ENCODE measurements around the gene PIKFYVE.
"Not testable (repeated sequence)": the region's sequence is repeated elsewhere in the genome, so short reads cannot be mapped to it uniquely, and the experiment has no call there.

Gene PIKFYVE

DNA sequence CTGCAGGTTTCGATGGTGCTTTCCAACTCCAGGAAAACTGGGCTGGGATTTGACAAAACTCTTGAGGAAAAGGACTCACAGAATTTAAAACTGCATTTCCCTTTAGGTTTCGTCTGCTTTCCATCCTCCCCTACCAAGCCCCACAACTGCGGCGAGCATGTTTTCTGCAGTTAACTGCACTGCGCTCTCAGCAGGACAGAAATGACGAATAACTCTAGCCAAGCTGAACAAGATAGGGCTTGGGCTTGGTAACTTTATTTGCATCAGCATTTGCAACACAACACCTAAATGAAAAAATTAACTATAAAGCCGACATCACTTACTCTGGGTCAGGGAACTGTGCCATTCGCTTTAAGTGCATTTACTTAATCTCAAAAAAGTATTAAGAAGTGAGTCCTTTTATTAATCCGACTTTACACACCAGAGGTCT is 669 bp upstream of the PIKFYVE start:
- DNase-seq (ENCODE audit: low spot score in 2 of 2): peak in 1 of 2 donors; percentile 44
- Mint-ChIP-seq H3K4me3 (peak overlapping the region; percentile 96), H3K27ac (ENCODE audit: low read depth) (peak overlapping the region; percentile 95), H3K27me3 (no peaks in the 10 kb centered on the region), H3K36me3 (ENCODE audit: insufficient read depth) (peaks cover 11% of the 10 kb centered on the region), H3K9me3 (no peaks in the 10 kb centered on the region), H3K4me1 (peaks cover 36% of the 10 kb centered on the region)
- peak; percentile 68 for ATAC-seq (replicated peaks; ENCODE audit: extremely low read depth, poor library complexity, severe bottlenecking)

DNA sequence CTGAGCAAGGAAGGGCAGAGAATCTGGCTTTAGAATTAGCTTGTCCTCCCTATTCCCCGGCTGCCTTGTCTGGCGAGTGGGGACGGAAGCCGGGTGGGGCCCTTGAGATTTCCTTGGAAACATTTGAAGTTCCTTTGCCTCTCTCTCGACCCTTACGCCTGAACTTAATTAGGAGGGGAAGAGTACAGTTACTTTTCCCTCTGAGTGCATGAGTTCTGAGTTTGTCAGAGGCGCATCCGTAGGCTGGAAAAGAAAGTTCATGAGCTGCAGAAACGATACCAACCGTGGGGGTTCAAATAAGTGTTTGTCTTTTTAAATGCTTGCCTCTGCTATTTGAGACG is 468 bp downstream of the PIKFYVE start:
- no peak for DNase-seq (ENCODE audit: low spot score in 2 of 2)

DNA sequence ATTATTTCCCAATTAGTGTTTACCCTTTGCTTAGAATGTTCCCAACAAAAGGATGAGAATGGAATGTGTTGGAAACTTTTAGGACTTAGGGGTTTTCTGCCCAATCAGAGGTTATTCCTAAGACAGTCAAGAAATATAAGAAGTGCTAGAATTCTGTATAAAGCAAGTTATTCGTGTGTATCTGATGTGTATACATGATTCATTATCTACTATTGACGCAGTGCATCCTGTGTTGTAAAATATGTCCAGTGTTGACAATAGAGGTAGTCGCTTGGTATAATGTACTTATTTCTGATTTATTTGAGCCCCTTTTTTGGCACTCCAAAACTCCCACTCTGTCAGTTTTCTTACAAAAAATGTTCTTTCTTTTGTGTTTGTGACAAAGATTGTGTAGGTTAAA is 881 bp downstream of the PIKFYVE start:
- no peak for DNase-seq (ENCODE audit: low spot score in 2 of 2)
- peak overlapping the region; percentile 95 for H3K27ac Mint-ChIP-seq (ENCODE audit: low read depth)
- H3K4me1 Mint-ChIP-seq: peaks cover 46% of the 10 kb centered on the region
- ATAC-seq (replicated peaks; ENCODE audit: extremely low read depth, poor library complexity, severe bottlenecking): no peak
- no peaks in the 10 kb centered on the region for H3K9me3 Mint-ChIP-seq
- H3K27me3 Mint-ChIP-seq: no peaks in the 10 kb centered on the region
- peak overlapping the region; percentile 96 for H3K4me3 Mint-ChIP-seq
- peaks cover 19% of the 10 kb centered on the region for H3K36me3 Mint-ChIP-seq (ENCODE audit: insufficient read depth)

More for the DNA sequence above, 468 bp downstream of the PIKFYVE start:
- peak; percentile 17 for ATAC-seq (replicated peaks; ENCODE audit: extremely low read depth, poor library complexity, severe bottlenecking)
- Mint-ChIP-seq H3K27me3 (no peaks in the 10 kb centered on the region), H3K9me3 (no peaks in the 10 kb centered on the region), H3K36me3 (ENCODE audit: insufficient read depth) (peaks cover 15% of the 10 kb centered on the region), H3K4me1 (peaks cover 44% of the 10 kb centered on the region), H3K4me3 (peak overlapping the region; percentile 96), H3K27ac (ENCODE audit: low read depth) (peak overlapping the region; percentile 95)

DNA sequence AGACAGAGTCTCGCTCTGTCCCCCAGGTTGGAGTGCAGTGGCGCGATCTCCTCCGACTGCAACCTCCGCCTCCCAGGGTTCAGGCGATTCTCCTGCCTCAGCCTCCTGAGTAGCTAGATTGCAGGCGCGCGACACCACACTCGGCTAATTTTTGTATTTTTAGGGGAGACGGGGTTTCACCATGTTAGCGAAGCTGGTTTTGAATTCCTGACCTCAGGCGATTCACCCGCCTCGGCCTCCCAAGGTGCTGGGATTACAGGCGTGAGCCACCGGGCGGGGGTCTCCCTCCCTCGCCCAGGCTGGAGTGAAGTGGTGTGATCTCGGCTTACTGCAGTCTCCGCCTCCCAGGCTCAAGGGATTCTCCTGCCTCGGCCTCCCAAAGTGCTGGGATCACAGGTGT is 1.5 kb downstream of the PIKFYVE start:
- peaks cover 22% of the 10 kb centered on the region for H3K36me3 Mint-ChIP-seq (ENCODE audit: insufficient read depth)
- H3K4me1 Mint-ChIP-seq: peaks cover 46% of the 10 kb centered on the region
- H3K27ac Mint-ChIP-seq (ENCODE audit: low read depth): peak overlapping the region; percentile 95
- not testable (repeated sequence) for H3K9me3 Mint-ChIP-seq; DNase-seq (ENCODE audit: low spot score in 2 of 2); H3K27me3 Mint-ChIP-seq; ATAC-seq (replicated peaks; ENCODE audit: extremely low read depth, poor library complexity, severe bottlenecking)
- peak overlapping the region; percentile 96 for H3K4me3 Mint-ChIP-seq

DNA sequence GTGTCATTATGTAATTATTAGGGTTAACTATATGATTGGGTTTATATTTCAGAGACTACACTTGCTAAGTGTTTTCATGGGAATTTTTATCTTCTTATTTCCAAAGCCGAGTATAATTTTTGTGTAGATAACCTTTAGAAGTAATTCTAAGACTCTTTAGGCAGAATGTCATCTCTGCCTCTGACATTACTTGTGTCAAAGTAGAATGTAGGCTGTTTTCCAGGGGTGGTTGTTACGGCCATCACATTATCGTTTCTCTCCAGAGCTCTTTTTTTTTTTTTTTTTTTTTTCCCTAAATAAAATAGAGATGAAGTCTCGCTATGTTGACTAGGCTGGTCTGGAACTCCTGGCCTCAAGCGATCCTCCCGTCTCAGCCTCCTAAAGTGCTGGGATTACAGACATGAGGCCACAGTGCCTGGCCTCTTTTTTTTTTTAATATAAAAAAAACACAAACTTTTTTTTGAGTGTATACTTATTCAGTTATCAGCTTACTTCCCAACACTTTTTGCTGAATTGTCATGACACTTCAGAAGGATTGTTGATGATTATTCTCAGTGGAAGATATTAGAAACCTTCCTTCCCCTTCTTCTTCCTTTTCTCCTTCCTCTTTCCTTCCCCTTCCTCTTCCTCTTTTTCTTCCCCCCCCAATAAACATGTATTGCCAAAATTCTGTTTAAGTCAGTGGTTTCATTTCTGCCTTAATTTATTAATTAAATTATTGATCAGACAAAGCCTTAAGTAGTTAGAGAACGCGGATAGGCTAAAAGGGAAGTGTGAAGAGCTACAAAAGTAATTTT is 2.3 kb downstream of the PIKFYVE start:
- Mint-ChIP-seq H3K9me3 (no peaks in the 10 kb centered on the region), H3K4me1 (peaks cover 46% of the 10 kb centered on the region), H3K36me3 (ENCODE audit: insufficient read depth) (peaks cover 26% of the 10 kb centered on the region), H3K4me3 (peak overlapping the region; percentile 96), H3K27ac (ENCODE audit: low read depth) (peak overlapping the region; percentile 95), H3K27me3 (no peaks in the 10 kb centered on the region)
- no peak for ATAC-seq (replicated peaks; ENCODE audit: extremely low read depth, poor library complexity, severe bottlenecking)
- no peak for DNase-seq (ENCODE audit: low spot score in 2 of 2)

DNA sequence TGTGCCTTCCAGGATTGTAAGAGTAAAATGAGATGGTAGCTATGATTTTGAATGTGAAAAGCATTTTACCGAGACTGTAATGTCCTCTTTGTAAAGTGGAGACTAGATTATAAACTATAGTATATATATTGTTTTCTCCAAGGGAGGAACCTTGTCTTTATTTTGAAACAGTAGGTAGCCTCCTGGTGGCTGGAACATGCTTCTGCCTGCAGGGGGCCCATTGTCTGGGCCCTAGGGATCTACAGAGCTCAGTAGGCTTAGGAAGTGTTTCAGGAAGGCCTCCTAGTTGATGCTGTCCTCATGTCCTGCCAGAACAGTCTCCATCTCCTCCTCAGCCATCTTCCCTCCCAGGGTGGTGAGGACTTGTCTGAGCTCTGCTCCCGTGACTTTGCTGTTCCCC is 3.0 kb downstream of the PIKFYVE start:
- no peak overlapping the region for H3K4me3 Mint-ChIP-seq
- peaks cover 49% of the 10 kb centered on the region for H3K4me1 Mint-ChIP-seq
- H3K27ac Mint-ChIP-seq (ENCODE audit: low read depth): no peak overlapping the region
- ATAC-seq (replicated peaks; ENCODE audit: extremely low read depth, poor library complexity, severe bottlenecking) (no peak), DNase-seq (ENCODE audit: low spot score in 2 of 2) (no peak)
- no peaks in the 10 kb centered on the region for H3K27me3 Mint-ChIP-seq
- H3K36me3 Mint-ChIP-seq (ENCODE audit: insufficient read depth): peaks cover 33% of the 10 kb centered on the region
- no peaks in the 10 kb centered on the region for H3K9me3 Mint-ChIP-seq

DNA sequence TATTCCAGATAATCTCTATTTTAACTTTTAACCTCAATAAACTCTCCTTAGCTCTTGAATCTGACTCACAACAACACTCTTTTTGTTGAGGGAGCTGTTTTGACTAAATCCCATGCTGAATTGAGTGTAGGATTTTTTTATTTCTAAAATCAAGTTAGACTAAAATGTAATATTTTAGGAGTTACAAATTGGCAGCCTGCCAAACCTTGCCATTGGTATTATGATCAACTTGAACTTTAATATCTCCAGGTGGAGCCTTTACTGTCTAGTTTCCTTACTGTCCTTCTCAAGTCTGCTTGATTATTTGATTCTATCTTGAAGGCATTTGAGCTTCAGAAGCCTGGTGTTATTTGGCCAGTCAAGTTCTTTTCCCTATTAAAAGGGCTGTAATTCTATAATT is 8.7 kb downstream of the PIKFYVE start:
- Mint-ChIP-seq H3K27ac (ENCODE audit: low read depth) (no peak overlapping the region), H3K4me3 (no peak overlapping the region), H3K36me3 (ENCODE audit: insufficient read depth) (peaks cover 57% of the 10 kb centered on the region), H3K27me3 (no peaks in the 10 kb centered on the region), H3K9me3 (no peaks in the 10 kb centered on the region), H3K4me1 (peaks cover 39% of the 10 kb centered on the region)
- no peak for DNase-seq (ENCODE audit: low spot score in 2 of 2)
- ATAC-seq (replicated peaks; ENCODE audit: extremely low read depth, poor library complexity, severe bottlenecking): no peak

DNA sequence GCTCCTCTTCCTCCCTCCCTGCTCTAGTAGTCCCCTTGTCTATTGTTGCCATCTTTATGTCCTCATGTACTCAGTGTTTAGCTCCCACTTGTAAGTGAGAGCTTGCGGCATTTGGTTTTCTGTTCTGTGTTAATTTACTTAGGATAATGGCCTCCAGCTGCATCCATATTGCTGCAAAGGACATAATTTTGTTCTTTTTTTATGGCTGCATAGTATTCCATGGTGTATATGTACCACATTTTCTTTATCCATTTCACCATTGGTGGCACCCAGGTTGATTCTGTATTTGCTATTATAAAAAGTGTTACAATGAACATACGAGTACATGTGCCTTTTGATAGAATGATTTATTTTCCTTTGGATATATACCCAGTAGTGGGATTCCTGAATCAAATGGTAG is 12.5 kb downstream of the PIKFYVE start:
- H3K9me3 Mint-ChIP-seq: no peaks in the 10 kb centered on the region
- H3K27me3 Mint-ChIP-seq: no peaks in the 10 kb centered on the region
- peaks cover 69% of the 10 kb centered on the region for H3K36me3 Mint-ChIP-seq (ENCODE audit: insufficient read depth)
- H3K4me1 Mint-ChIP-seq: peaks cover 49% of the 10 kb centered on the region
- ATAC-seq (replicated peaks; ENCODE audit: extremely low read depth, poor library complexity, severe bottlenecking): no peak
- H3K27ac Mint-ChIP-seq (ENCODE audit: low read depth): no peak overlapping the region
- DNase-seq (ENCODE audit: low spot score in 2 of 2): no peak
- H3K4me3 Mint-ChIP-seq: no peak overlapping the region

DNA sequence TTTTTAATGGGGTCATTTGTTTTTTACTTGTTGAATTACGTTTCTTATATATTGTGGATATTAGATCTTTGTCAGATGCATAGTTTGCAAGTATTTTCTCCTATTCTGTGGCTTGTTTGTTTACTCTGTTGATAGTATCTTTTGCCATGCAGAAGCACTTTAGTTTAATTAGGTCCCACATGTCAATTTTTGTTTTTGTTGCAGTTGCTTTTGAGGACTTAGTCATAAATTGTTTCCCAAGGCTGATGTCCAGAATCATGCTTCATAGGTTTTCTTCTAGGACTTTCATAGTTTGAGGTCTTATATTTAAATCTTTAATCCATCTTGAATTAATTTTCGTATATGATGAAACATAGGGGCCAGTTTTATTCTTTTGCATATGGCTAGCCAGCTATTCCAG is 13.2 kb downstream of the PIKFYVE start:
- DNase-seq (ENCODE audit: low spot score in 2 of 2): no peak
- Mint-ChIP-seq H3K9me3 (no peaks in the 10 kb centered on the region), H3K4me1 (peaks cover 44% of the 10 kb centered on the region), H3K27me3 (no peaks in the 10 kb centered on the region), H3K4me3 (no peak overlapping the region), H3K27ac (ENCODE audit: low read depth) (no peak overlapping the region), H3K36me3 (ENCODE audit: insufficient read depth) (peaks cover 63% of the 10 kb centered on the region)
- no peak for ATAC-seq (replicated peaks; ENCODE audit: extremely low read depth, poor library complexity, severe bottlenecking)

DNA sequence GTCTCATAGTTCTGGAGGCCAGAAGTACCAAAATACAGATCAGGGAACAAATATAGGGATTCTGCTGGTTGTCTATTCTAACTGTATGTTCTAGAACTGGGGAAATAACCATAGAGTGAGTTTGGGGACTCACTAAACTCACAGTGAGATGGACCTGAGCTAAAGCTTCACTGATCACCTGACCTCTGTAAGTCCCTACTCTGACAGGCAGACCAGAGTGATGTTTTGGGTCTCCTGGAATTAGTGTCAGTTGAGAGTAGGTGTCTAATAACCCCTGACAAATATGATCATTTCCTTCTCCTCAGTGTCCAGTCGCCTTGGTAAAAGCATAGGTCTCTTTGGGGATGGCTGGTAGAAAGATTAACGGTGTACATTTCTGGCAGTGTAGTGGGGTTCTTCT is 14.2 kb downstream of the PIKFYVE start:
- peaks cover 37% of the 10 kb centered on the region for H3K4me1 Mint-ChIP-seq

DNA sequence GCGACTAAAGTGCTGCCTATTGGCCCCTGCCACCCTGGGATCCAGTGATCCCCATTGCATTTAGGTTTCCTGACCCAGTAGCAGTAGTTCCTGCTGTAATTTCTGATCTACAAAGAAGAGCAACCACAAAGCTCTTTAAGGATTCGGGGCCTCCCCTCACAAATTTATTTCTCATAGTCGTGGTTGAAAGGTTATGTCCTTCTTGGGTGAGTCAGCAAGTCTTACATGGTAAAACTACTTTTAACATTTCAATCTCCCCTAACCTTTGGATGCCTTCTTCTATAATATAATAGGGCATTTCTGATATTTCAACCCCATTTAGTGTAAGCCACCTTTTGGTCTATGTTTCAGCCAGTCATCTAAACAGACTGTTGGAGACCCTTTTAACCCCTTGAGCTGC is 14.9 kb downstream of the PIKFYVE start:
- no peak overlapping the region for H3K4me3 Mint-ChIP-seq
- DNase-seq (ENCODE audit: low spot score in 2 of 2) (no peak), ATAC-seq (replicated peaks; ENCODE audit: extremely low read depth, poor library complexity, severe bottlenecking) (no peak)
- peaks cover 35% of the 10 kb centered on the region for H3K4me1 Mint-ChIP-seq
- H3K27ac Mint-ChIP-seq (ENCODE audit: low read depth): peak overlapping the region; percentile 25
- peaks cover 62% of the 10 kb centered on the region for H3K36me3 Mint-ChIP-seq (ENCODE audit: insufficient read depth)
- no peaks in the 10 kb centered on the region for H3K9me3 Mint-ChIP-seq
- H3K27me3 Mint-ChIP-seq: no peaks in the 10 kb centered on the region

More for the DNA sequence above, 14.2 kb downstream of the PIKFYVE start:
- Mint-ChIP-seq H3K27me3 (no peaks in the 10 kb centered on the region), H3K9me3 (no peaks in the 10 kb centered on the region), H3K4me3 (no peak overlapping the region), H3K27ac (ENCODE audit: low read depth) (no peak overlapping the region), H3K36me3 (ENCODE audit: insufficient read depth) (peaks cover 63% of the 10 kb centered on the region)
- DNase-seq (ENCODE audit: low spot score in 2 of 2) (no peak), ATAC-seq (replicated peaks; ENCODE audit: extremely low read depth, poor library complexity, severe bottlenecking) (no peak)

DNA sequence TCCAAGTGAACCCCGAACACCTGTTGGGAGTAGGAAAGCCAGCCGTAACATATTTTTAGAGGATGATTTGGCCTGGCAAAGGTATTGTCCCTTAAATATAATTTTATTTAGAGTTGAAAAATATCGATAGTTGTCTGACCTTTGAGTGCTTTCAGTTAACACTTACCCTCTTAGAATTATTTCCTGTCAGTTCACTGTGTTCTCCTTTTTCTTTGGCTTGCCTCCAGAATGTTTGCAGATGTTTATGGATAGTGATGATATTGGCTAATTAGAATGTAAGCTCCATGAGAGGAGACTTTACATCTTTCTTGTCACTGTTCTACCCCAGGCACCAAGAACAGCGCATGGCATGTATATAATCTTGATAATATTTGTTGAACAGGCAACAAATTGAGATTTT is 19.8 kb downstream of the PIKFYVE start:
- H3K4me3 Mint-ChIP-seq: no peak overlapping the region
- peaks cover 66% of the 10 kb centered on the region for H3K36me3 Mint-ChIP-seq (ENCODE audit: insufficient read depth)
- H3K27me3 Mint-ChIP-seq: no peaks in the 10 kb centered on the region
- no peak overlapping the region for H3K27ac Mint-ChIP-seq (ENCODE audit: low read depth)
- no peaks in the 10 kb centered on the region for H3K9me3 Mint-ChIP-seq
- ATAC-seq (replicated peaks; ENCODE audit: extremely low read depth, poor library complexity, severe bottlenecking): no peak
- peaks cover 23% of the 10 kb centered on the region for H3K4me1 Mint-ChIP-seq
- no peak for DNase-seq (ENCODE audit: low spot score in 2 of 2)

DNA sequence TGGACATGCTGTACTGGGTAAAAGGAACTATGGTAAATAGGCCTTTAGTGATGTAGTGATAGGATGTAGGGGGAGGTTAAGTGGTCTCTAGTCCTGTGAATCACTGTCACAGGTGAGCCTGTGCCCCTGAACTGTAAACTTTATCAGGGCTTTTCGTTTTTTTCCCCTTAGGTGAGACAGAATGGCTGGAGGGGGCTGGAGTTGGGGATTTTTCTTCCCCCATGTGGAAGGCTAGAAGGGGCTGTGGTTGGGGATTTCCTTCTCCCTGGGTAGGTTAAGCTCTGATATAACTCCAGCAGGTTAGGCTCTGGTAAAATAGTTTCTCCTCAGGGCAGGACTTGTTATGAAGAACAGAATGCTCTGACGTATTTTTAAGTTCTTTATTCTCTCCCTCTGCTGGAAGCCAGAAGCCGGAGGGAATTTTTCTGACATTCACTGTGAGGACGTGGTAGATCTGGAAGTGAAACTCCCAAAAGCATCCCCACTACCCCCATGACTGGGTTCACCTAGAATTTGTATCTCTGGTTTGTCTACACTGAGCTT is 28.5 kb downstream of the PIKFYVE start:
- Mint-ChIP-seq H3K9me3 (no peaks in the 10 kb centered on the region), H3K27ac (ENCODE audit: low read depth) (peak overlapping the region; percentile 12), H3K4me3 (no peak overlapping the region), H3K4me1 (peaks cover 61% of the 10 kb centered on the region), H3K27me3 (no peaks in the 10 kb centered on the region), H3K36me3 (ENCODE audit: insufficient read depth) (peaks cover 42% of the 10 kb centered on the region)
- DNase-seq (ENCODE audit: low spot score in 2 of 2): no peak
- ATAC-seq (replicated peaks; ENCODE audit: extremely low read depth, poor library complexity, severe bottlenecking): no peak

All from central memory CD8-positive, alpha-beta T cell (primary cell).